ENCODE data around the gene FBXW7. TPM values are rescaled to one million over a fixed set of nuclear protein-coding genes. Genes with fewer than 3 reads are reported as not detected.

FBXW7 gene
- total RNA-seq, 1 experiment from 2014 or later: 23.0 TPM

- Mint-ChIP-seq H3K27me3 (ENCODE audit: low read depth) (no peaks in the 10 kb centered on the region), H3K36me3 (no peaks in the 10 kb centered on the region), H3K27ac (no peak overlapping the region), H3K4me1 (peaks cover 23% of the 10 kb centered on the region), H3K9me3 (no peaks in the 10 kb centered on the region), H3K4me3 (no peak overlapping the region)
- ChIA-PET POLR2A (no interaction called here), CTCF (interaction anchor here (0.9 to 1.4 kb wide), 2 partner anchors 13 to 78 kb away, joined by 3 read pairs; no protein-coding TSS in a partner anchor)
- TF ChIP-seq ELF4 (CRISPR knock-in tag; IDR thresholded peaks at IDR 0.05; ENCODE audit: low read depth): no peak
- TF ChIP-seq JAZF1 (CRISPR knock-in tag; IDR thresholded peaks at IDR 0.05): no peak
- TF ChIP-seq CREB1 (CRISPR knock-in tag; IDR thresholded peaks at IDR 0.05): no peak
- no peak for TF ChIP-seq ZNF425 (CRISPR knock-in tag; conservative IDR thresholded peaks at IDR 0.05)
- TF ChIP-seq AR (CRISPR knock-in tag; IDR thresholded peaks at IDR 0.05): no peak
- no peak for TF ChIP-seq NFE2L1 (CRISPR knock-in tag; IDR thresholded peaks at IDR 0.05)
- TF ChIP-seq FOXK1 (CRISPR knock-in tag; IDR thresholded peaks at IDR 0.05): no peak
- no peak for TF ChIP-seq MLX (CRISPR knock-in tag; IDR thresholded peaks at IDR 0.05)
- TF ChIP-seq, protein P1, sequence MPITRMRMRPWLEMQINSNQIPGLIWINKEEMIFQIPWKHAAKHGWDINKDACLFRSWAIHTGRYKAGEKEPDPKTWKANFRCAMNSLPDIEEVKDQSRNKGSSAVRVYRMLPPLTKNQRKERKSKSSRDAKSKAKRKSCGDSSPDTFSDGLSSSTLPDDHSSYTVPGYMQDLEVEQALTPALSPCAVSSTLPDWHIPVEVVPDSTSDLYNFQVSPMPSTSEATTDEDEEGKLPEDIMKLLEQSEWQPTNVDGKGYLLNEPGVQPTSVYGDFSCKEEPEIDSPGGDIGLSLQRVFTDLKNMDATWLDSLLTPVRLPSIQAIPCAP (CRISPR knock-in tag; IDR thresholded peaks at IDR 0.05): no peak
- no peak for TF ChIP-seq ZNF671 (CRISPR knock-in tag; IDR thresholded peaks at IDR 0.05)
- TF ChIP-seq USF2 (CRISPR knock-in tag; IDR thresholded peaks at IDR 0.05): no peak
- TF ChIP-seq TP53 (CRISPR knock-in tag; IDR thresholded peaks at IDR 0.05): no peak
- TF ChIP-seq ZNF121 (CRISPR knock-in tag; IDR thresholded peaks at IDR 0.05): no peak
- TF ChIP-seq ATF1 (CRISPR knock-in tag; IDR thresholded peaks at IDR 0.05): no peak
- TF ChIP-seq MYBL2 (CRISPR knock-in tag; IDR thresholded peaks at IDR 0.05): no peak
- TF ChIP-seq ZBTB43 (CRISPR knock-in tag; IDR thresholded peaks at IDR 0.05): no peak
- TF ChIP-seq NFYB (CRISPR knock-in tag; conservative IDR thresholded peaks at IDR 0.05; ENCODE audit: low read depth): no peak
- ATAC-seq (no peak), DNase-seq (ENCODE audit: low spot score) (no peak)
Observed at GRCh38 chr4:152422817-152423320, 113.0 kb downstream of the FBXW7 start.

DNA sequence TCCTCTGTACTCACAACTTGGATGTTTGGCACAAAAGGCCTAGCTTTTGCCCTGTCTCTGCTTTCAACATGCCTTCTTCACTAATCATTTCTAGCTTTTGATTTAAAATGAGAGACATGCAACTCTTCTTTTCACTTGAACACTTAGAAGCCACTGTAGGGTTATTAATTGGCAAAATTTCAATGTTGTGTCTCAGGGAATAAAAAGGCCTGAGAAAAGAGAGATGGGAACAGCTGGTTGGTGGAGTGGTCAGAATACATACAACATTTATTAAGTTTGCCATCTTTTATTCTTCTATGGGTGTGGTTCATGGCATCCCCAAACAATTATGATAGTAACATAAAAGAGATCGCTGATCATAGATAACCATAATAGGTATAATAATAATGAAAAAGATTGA is 114.3 kb downstream of the FBXW7 start:
- POLR2A ChIA-PET: no interaction called here
- peaks cover 29% of the 10 kb centered on the region for H3K4me1 Mint-ChIP-seq
- TF ChIP-seq TP53 (CRISPR knock-in tag; IDR thresholded peaks at IDR 0.05): no peak
- TF ChIP-seq NR1H2 (CRISPR knock-in tag; IDR thresholded peaks at IDR 0.05): no peak
- TF ChIP-seq GTF2I (CRISPR knock-in tag; conservative IDR thresholded peaks at IDR 0.05): no peak
- TF ChIP-seq, protein P2, sequence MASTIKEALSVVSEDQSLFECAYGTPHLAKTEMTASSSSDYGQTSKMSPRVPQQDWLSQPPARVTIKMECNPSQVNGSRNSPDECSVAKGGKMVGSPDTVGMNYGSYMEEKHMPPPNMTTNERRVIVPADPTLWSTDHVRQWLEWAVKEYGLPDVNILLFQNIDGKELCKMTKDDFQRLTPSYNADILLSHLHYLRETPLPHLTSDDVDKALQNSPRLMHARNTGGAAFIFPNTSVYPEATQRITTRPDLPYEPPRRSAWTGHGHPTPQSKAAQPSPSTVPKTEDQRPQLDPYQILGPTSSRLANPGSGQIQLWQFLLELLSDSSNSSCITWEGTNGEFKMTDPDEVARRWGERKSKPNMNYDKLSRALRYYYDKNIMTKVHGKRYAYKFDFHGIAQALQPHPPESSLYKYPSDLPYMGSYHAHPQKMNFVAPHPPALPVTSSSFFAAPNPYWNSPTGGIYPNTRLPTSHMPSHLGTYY (CRISPR knock-in tag; IDR thresholded peaks at IDR 0.05): no peak
- no peak for TF ChIP-seq SMAD4 (CRISPR knock-in tag; IDR thresholded peaks at IDR 0.05)
- no peak for TF ChIP-seq ESRRA (CRISPR knock-in tag; IDR thresholded peaks at IDR 0.05; ENCODE audit: borderline replicate concordance)
- no peak for TF ChIP-seq E2F5 (CRISPR knock-in tag; IDR thresholded peaks at IDR 0.05)
- no peak for TF ChIP-seq ZNF121 (CRISPR knock-in tag; IDR thresholded peaks at IDR 0.05)
- TF ChIP-seq JAZF1 (CRISPR knock-in tag; IDR thresholded peaks at IDR 0.05): no peak
- no peak for TF ChIP-seq MXD4 (CRISPR knock-in tag; IDR thresholded peaks at IDR 0.05; ENCODE audit: borderline replicate concordance)
- TF ChIP-seq, protein P3, sequence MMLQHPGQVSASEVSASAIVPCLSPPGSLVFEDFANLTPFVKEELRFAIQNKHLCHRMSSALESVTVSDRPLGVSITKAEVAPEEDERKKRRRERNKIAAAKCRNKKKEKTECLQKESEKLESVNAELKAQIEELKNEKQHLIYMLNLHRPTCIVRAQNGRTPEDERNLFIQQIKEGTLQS (CRISPR knock-in tag; conservative IDR thresholded peaks at IDR 0.05): no peak
- no peak for TF ChIP-seq ZNF232 (CRISPR knock-in tag; IDR thresholded peaks at IDR 0.05)

More for the DNA sequence above, 114.3 kb downstream of the FBXW7 start:
- no peak for DNase-seq (ENCODE audit: low spot score)
- CTCF ChIA-PET: interaction anchor here (1.4 kb wide), 2 partner anchors 14 to 79 kb away, joined by 3 to 4 read pairs; no protein-coding TSS in a partner anchor
- no peaks in the 10 kb centered on the region for H3K36me3 Mint-ChIP-seq
- H3K27ac Mint-ChIP-seq: no peak overlapping the region
- no peaks in the 10 kb centered on the region for H3K27me3 Mint-ChIP-seq (ENCODE audit: low read depth)
- no peak overlapping the region for H3K4me3 Mint-ChIP-seq
- ATAC-seq: no peak
- H3K9me3 Mint-ChIP-seq: no peaks in the 10 kb centered on the region

All from WTC11 (cell line).